ENCODE measurements around the gene ZNF823. TPM values are rescaled to one million over a fixed set of nuclear protein-coding genes. Genes with fewer than 3 reads are reported as not detected.

The ZNF823 gene
- total and polyA plus RNA-seq, 9 of the 15 experiments (the other 6 are each of a cell fraction or from before 2014, with no cell fraction given) = 4.0 to 13.4 (median 6.1) TPM

DNA sequence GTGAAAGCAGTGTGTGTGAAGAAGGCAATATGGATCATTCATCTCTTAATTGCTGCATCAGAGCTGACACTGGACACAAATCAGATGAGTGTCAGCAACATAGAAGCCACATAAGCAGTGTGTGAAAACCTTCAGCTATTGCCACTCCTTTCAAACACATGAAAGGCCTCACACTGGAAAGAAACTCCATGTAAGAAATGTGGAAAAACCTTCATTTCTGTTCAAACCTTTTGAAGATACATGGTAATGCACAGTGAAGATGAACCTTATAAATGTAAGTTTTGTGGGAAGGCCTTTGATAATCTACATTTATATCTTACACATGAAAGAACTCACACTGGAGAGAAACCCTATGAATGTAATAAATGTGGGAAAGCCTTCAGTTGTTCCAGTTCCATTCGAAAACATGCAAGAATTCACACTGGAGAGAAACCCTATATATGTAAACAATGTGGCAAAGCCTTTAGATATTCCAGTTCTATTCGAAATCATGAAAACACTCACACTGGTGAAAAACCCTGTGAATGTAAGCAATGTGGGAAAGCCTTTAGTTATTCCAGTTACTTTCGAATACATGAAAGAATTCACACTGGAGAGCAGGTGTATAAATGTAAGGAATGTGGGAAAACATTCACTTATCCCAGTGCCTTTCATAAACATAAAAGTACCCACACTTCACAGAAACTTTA is 53.6 kb downstream of the ZNF823 start (continued):
- TF ChIP-seq MTA3 (IDR thresholded peaks at IDR 0.05; ENCODE audit: borderline replicate concordance) (0 out of 2 replicates have a peak, but pooled peaks have one; percentile 21), TRIM28 (IDR thresholded peaks at IDR 0.05) (peak; percentile 87), MYNN (IDR thresholded peaks at IDR 0.05) (no peak), MYNN (CRISPR knock-in tag; IDR thresholded peaks at IDR 0.05) (no peak), KAT2B (IDR thresholded peaks at IDR 0.05; ENCODE audit: low read depth, low read length) (no peak), HMGN3 (IDR thresholded peaks at IDR 0.05; ENCODE audit: borderline replicate concordance, extremely low read depth, insufficient read length, low read depth, low read length) (no peak), PHB (CRISPR knock-in tag; IDR thresholded peaks at IDR 0.05) (no peak), CBX3 (IDR thresholded peaks at IDR 0.05; ENCODE audit: borderline replicate concordance in 1 of 2, low read length in 2 of 2) (peak in 1 of 2 experiments; percentile 54; a peak in 1 of 3 replicates), FOS (IDR thresholded peaks at IDR 0.05; ENCODE audit: extremely low read depth, insufficient read length) (no peak), ZNF695 (CRISPR knock-in tag; IDR thresholded peaks at IDR 0.05) (no peak), BDP1 (IDR thresholded peaks at IDR 0.05; ENCODE audit: insufficient read depth, insufficient read length) (no peak), TFAM (CRISPR knock-in tag; conservative IDR thresholded peaks at IDR 0.05) (no peak), PREB (CRISPR knock-in tag; IDR thresholded peaks at IDR 0.05) (no peak), TAF9B (IDR thresholded peaks at IDR 0.05; ENCODE audit: partially characterized antibody) (no peak), SPI1 (IDR thresholded peaks at IDR 0.05; ENCODE audit: borderline replicate concordance, low read depth, low read length) (no peak), HES1 (IDR thresholded peaks at IDR 0.05; ENCODE audit: low read depth) (no peak), ZNF586 (CRISPR knock-in tag; conservative IDR thresholded peaks at IDR 0.05) (no peak), MYC (IDR thresholded peaks at IDR 0.05; ENCODE audit: low read depth, low read length) (no peak), MYC (CRISPR knock-in tag; IDR thresholded peaks at IDR 0.05; ENCODE audit: borderline replicate concordance, low read depth) (no peak), ZNF75A (CRISPR knock-in tag; IDR thresholded peaks at IDR 0.05) (peak; percentile 96), ZNF589 (CRISPR knock-in tag; IDR thresholded peaks at IDR 0.05; ENCODE audit: low read depth) (no peak), BCLAF1 (IDR thresholded peaks at IDR 0.05; ENCODE audit: borderline replicate concordance in 1 of 2, control insufficient read depth in 1 of 2, low read depth in 2 of 2, low read length in 1 of 2) (no peak), MIER1 (IDR thresholded peaks at IDR 0.05; ENCODE audit: low read depth) (no peak)

Data from K562 (cell line).